DMS53 treated with DMSO at 0.1 percent for 48 hours (cell line): ENCODE measurements around the gene COL3A1.

Experiments used
- DNase-seq: peaks from one replicate; lab custom pipeline; 2025; ENCODE audit not compliant: unreplicated experiment; lab: John Stamatoyannopoulos, UW

The COL3A1 gene

GRCh38 chr2:188974164-188974563 lies at the start of gene COL3A1:
Gene COL3A1, plus strand, starts transcription at chr2:188974373. Its CDS starts 117 bp downstream, at chr2:188974490.
- no peak for DNase-seq

- no peak for DNase-seq
Measured at GRCh38 chr2:188928643-188929042, 45.5 kb upstream of the COL3A1 start.

- DNase-seq: no peak
Measured at GRCh38 chr2:188931361-188931760, 42.8 kb upstream of the COL3A1 start.

- DNase-seq: no peak
Measured at GRCh38 chr2:188937228-188938220, 36.6 kb upstream of the COL3A1 start.

GRCh38 chr2:188940171-188940570 lies 34.0 kb upstream of the COL3A1 start:
- no peak for DNase-seq

- no peak for DNase-seq
Measured at GRCh38 chr2:188944442-188944841, 29.7 kb upstream of the COL3A1 start.

- no peak for DNase-seq
Measured at GRCh38 chr2:188949046-188949818, 24.9 kb upstream of the COL3A1 start.

GRCh38 chr2:188952901-188953300 lies 21.3 kb upstream of the COL3A1 start:
- DNase-seq: no peak

GRCh38 chr2:188956290-188956689 lies 17.9 kb upstream of the COL3A1 start:
- DNase-seq: no peak

- DNase-seq: no peak
Measured at GRCh38 chr2:188956961-188957360, 17.2 kb upstream of the COL3A1 start.

GRCh38 chr2:188957646-188958045 lies 16.5 kb upstream of the COL3A1 start:
- DNase-seq: no peak

GRCh38 chr2:188963741-188964140 lies 10.4 kb upstream of the COL3A1 start:
- DNase-seq: no peak

GRCh38 chr2:188964976-188965546 lies 9.1 kb upstream of the COL3A1 start:
- no peak for DNase-seq

GRCh38 chr2:188965563-188965962 lies 8.6 kb upstream of the COL3A1 start:
- no peak for DNase-seq

- no peak for DNase-seq
Measured at GRCh38 chr2:188966079-188966571, 8.0 kb upstream of the COL3A1 start.

- no peak for DNase-seq
Measured at GRCh38 chr2:188966728-188967440, 7.3 kb upstream of the COL3A1 start.

GRCh38 chr2:188969236-188969635 lies 4.9 kb upstream of the COL3A1 start:
- no peak for DNase-seq

GRCh38 chr2:188969651-188970050 lies 4.5 kb upstream of the COL3A1 start:
- DNase-seq: no peak

GRCh38 chr2:188970211-188970610 lies 4.0 kb upstream of the COL3A1 start:
- no peak for DNase-seq

- no peak for DNase-seq
Measured at GRCh38 chr2:188971432-188971861, 2.7 kb upstream of the COL3A1 start.

GRCh38 chr2:188973641-188974040 lies 532 bp upstream of the COL3A1 start:
- no peak for DNase-seq
